Kidney epithelial cell (primary cell): ENCODE results near the gene HEPHL1. TPM values are rescaled to one million over a fixed set of nuclear protein-coding genes. Genes with fewer than 3 reads are reported as not detected.

Experiments used
- DNase-seq: peaks from one replicate; pipeline ENCODE4 v3.0.0-alpha.2; 2010; ENCODE audit warnings: low read depth
- H3K27me3 ChIP-seq: 2 replicates; pipeline ENCODE4 v1.6.0; 2011; ENCODE audit warnings: low read length; ENCODE audit not compliant: control insufficient read depth, insufficient read depth
- H3K36me3 ChIP-seq: 2 replicates; pipeline ENCODE4 v1.5.1; 2011; ENCODE audit warnings: low read length; ENCODE audit not compliant: control insufficient read depth, insufficient read depth
- H3K4me3 ChIP-seq: 2 replicates; pipeline ENCODE4 v1.5.1; 2011; ENCODE audit warnings: low read depth, mild to moderate bottlenecking, control low read depth, low read length
- total RNA-seq: library from RNA; depleted of rRNA; stranded (reverse); fragments of >200 nt; gene quantifications from 2 replicates; pipeline ENCODE4 v1.2.3, GENCODE V29; 2015
- TF ChIP-seq, protein P1 (sequence below): IDR thresholded peaks from 2 replicates; pipeline ENCODE4 v1.5.1; 2011; ENCODE audit warnings: mild to moderate bottlenecking, moderate library complexity, low read length, control low read depth, inconsistent platforms; ENCODE audit not compliant: insufficient read depth, poor library complexity, severe bottlenecking

The HEPHL1 gene
- total RNA-seq, 1 donor from 2014 or later: not detected

DNA sequence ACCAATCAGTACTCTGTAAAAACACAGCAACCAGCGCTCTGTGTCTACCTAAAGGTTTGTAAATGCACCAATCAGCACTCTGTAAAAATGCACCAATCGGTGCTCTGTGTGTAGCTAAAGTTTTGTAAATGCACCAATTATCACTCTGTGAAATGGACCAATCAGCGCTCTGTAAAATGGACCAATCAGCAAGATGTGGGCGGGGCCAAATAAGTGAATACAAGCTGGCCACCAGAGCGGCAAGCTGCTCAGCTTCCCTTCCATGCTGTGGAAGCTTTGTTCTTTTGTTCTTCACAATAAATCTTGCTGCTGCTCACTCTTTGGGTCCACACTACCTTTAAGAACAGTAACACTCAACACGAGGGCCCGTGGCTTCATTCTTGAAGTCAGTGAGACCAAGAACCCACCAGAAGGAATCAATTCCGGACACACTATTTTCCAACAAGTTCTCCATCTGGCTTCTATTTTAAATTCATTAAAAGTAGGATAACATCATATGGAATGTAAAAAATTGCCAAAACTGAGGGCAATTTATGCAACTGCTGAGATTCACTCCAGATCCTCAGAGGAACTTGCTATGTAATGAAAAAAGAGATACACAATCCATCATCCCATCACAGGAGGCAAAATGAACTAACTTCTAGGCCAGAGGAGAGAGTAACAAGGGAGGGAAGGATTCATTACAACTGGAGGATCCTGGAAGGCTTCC lies 104.4 kb downstream of the HEPHL1 start:
- TF ChIP-seq, protein P1, sequence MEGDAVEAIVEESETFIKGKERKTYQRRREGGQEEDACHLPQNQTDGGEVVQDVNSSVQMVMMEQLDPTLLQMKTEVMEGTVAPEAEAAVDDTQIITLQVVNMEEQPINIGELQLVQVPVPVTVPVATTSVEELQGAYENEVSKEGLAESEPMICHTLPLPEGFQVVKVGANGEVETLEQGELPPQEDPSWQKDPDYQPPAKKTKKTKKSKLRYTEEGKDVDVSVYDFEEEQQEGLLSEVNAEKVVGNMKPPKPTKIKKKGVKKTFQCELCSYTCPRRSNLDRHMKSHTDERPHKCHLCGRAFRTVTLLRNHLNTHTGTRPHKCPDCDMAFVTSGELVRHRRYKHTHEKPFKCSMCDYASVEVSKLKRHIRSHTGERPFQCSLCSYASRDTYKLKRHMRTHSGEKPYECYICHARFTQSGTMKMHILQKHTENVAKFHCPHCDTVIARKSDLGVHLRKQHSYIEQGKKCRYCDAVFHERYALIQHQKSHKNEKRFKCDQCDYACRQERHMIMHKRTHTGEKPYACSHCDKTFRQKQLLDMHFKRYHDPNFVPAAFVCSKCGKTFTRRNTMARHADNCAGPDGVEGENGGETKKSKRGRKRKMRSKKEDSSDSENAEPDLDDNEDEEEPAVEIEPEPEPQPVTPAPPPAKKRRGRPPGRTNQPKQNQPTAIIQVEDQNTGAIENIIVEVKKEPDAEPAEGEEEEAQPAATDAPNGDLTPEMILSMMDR: no peak
- no peaks in the 10 kb centered on the region for H3K27me3 ChIP-seq
- H3K4me3 ChIP-seq: no peak overlapping the region
- DNase-seq: no peak
- H3K36me3 ChIP-seq: no peaks in the 10 kb centered on the region

DNA sequence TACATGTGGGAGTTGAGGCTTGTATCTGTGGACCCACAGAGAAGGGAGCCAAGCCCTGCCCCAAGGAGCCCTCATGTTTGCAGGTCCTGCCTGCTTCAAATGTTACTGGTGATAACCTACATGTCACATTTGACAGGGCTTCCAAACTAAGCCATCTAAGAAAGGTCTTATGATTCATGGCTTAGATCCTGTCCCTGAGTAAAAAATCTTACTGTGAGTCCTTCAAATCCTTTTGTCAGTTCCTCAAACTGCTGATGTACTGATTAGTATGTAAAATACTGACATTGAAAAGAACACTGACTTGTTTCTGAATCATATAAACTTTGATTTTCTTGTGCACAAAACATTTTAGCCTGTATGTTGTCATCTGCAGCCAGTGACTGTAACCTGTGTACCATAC lies 106.5 kb downstream of the HEPHL1 start:
- DNase-seq: no peak
- Histone ChIP-seq H3K27me3 (no peaks in the 10 kb centered on the region), H3K4me3 (peak overlapping the region; percentile 83), H3K36me3 (no peaks in the 10 kb centered on the region)
- TF ChIP-seq, protein P1: no peak

DNA sequence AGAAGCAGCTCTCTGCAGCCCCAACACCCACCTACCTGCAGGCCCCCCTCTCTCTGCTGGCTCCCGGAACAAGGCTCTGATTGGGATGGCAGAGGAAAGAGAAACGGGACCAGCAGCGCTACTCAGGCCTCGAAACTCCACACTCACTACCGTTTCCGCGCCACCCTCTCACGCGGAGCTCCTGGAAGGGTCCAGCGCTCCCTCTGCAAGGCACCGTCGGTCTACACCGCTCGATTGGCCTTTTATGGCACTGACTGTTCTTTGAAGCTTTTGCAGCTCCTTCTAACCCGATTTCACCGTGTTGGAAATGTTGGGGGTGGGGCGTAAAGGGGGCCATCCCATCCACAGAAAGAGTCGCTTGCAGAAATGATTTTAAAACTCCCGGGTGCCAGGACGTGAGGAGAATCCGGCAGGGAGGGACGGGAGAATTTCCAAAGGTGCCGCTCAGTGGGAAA lies 107.2 kb downstream of the HEPHL1 start:
- DNase-seq: no peak
- TF ChIP-seq, protein P1: no peak
- Histone ChIP-seq H3K36me3 (no peaks in the 10 kb centered on the region), H3K27me3 (no peaks in the 10 kb centered on the region), H3K4me3 (peak overlapping the region; percentile 83)

DNA sequence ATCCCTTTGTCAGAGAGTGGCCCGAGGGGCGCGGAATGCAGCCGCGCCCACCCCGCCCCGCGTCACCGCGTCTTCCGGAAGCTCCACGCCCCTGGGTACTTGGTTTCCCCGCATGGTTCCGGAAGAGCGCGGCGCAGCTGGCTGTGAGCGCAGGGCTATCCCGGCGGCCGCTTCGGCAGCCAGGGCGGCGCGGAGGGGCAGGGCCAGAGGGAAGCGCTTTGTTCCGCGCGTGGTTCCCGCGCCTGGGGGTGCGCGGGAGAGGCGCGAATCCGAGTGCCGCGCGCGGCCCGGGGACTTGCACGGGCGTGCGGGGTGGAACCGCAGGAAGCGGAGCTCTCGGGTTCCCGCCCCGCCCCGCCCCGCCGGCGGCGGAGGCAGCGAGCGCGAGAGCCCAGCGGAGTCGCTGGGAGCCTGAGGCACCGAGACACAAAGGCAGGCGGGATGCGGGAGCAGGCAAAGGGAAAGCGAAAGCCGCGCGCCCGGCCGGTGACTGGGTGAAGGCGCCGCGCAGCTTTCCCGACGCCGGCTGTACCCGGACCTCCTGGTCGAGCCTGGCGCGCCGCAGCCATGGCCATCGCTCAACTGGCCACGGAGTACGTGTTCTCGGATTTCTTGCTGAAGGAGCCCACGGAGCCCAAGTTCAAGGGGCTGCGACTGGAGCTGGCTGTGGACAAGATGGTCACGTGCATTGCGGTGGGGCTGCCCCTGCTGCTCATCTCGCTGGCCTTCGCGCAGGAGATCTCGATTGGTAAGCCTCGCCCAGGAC lies 107.8 kb downstream of the HEPHL1 start, which contains the start of gene PANX1:
Gene PANX1 (plus strand): TSS at position 96 of the 766 bp plus-strand sequence. CDS start 472 bp downstream, at position 568.
- TF ChIP-seq, protein P1: no peak
- H3K27me3 ChIP-seq: no peaks in the 10 kb centered on the region
- no peaks in the 10 kb centered on the region for H3K36me3 ChIP-seq
- peak within 1 kb of the TSS; percentile 83 for H3K4me3 ChIP-seq
- DNase-seq: peak; percentile 54

DNA sequence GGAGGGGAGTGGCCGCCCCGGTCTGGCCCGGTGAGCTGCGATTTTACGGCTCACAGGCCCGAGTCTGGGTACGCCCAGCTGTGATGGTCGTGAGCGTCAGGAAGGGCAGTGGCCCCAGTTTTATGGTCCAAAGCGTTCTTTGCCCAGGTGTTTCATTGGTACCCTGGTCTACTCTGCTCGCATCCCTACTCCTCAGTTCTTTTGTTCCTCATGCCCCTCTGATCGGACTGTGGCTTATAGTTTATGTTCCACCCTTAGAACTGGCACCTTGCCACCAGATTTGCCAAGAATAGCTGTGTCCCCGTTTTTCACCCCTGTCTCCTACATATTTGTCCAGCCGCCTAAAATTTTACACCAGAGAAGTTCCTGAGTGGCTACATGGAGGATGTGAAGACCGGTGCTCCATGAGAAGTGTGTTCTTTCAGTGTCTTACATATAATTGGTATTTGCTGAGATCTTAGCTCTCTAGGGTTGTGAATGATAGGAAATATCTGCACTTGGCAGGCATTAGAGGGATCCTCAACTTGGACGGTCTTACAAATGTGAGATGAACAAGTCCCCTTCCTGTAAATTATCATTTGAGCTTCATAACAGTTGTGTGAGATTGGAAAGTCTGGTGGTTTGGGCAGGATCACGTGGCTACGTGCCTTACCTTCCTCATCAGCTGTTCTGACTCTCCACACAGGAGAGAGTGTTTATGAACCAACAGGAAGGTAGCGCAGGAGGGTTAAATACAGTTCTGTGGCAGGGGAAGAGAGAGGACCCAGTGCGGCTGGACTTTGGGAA lies 108.6 kb downstream of the HEPHL1 start:
- no peaks in the 10 kb centered on the region for H3K27me3 ChIP-seq
- H3K36me3 ChIP-seq: no peaks in the 10 kb centered on the region
- TF ChIP-seq, protein P1: no peak
- DNase-seq: no peak
- H3K4me3 ChIP-seq: peak overlapping the region; percentile 83
